ENCODE measurements around the gene ADRA2A.

DNA sequence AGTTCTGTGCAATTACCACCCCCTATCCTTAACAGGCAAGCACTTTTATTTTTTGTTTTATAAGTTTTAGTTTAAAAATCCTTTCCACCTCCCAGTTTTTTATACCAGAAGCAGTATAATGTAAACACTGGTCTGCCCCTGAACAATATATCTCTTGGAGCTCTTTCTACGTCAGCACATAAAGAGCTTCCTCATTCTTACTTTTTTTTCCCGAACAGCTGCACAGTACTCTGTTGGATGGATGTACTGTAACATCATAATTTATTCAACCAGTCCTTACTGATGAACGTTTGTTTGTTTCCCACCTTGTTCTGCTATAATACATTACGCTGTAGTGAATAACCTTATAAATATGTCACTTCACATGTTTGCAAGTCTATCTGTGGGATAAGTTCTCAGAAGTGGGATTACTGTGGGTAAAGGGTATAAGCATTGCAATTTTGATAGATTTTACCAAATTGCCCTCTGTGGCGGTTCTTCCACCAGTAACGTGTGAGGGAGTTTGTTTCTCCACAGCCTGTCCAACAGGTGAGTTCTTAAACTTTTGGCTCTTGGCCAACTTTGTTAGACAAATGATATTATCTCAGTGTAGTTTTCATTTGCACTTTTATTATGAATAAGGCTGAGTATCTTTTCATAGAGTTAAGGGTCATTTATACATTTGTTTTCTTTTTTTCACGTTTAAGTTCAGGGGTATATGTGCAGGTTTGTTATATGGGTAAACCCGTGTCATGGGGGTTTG, 32.8 kb downstream of the ADRA2A start:
- TF ChIP-seq, protein P1, sequence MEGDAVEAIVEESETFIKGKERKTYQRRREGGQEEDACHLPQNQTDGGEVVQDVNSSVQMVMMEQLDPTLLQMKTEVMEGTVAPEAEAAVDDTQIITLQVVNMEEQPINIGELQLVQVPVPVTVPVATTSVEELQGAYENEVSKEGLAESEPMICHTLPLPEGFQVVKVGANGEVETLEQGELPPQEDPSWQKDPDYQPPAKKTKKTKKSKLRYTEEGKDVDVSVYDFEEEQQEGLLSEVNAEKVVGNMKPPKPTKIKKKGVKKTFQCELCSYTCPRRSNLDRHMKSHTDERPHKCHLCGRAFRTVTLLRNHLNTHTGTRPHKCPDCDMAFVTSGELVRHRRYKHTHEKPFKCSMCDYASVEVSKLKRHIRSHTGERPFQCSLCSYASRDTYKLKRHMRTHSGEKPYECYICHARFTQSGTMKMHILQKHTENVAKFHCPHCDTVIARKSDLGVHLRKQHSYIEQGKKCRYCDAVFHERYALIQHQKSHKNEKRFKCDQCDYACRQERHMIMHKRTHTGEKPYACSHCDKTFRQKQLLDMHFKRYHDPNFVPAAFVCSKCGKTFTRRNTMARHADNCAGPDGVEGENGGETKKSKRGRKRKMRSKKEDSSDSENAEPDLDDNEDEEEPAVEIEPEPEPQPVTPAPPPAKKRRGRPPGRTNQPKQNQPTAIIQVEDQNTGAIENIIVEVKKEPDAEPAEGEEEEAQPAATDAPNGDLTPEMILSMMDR (IDR thresholded peaks at IDR 0.05; ENCODE audit: poor library complexity): no peak
- no peak for TF ChIP-seq EZH2 (IDR thresholded peaks at IDR 0.05; ENCODE audit: borderline replicate concordance)
- no peak for TF ChIP-seq EZH2phosphoT487 (IDR thresholded peaks at IDR 0.05; ENCODE audit: low read depth, severe bottlenecking, unreplicated experiment)
